Keratinocyte (primary cell): Measurements from ENCODE around the gene MRPL16. TPM values are rescaled to one million over a fixed set of nuclear protein-coding genes. Genes with fewer than 3 reads are reported as not detected.

Source experiments
- DNase-seq: peaks from one replicate; pipeline ENCODE4 v3.0.0-alpha.2; 2011; ENCODE audit warnings: low read depth, missing footprints, low spot score
- FAIRE-seq: peaks from 2 replicates; lab custom pipeline; 2011; peaks lifted over from hg19 to GRCh38; lab: Jason Lieb, UNC
- H2AFZ ChIP-seq: 2 replicates; pipeline ENCODE4 v1.6.0; 2012; ENCODE audit warnings: low read length, control low read depth, inconsistent platforms; ENCODE audit not compliant: control insufficient read depth
- H3K27ac ChIP-seq: 2 replicates; pipeline ENCODE4 v1.5.1; 2011; ENCODE audit warnings: low read length; ENCODE audit not compliant: control insufficient read depth, insufficient read depth
- H3K27me3 ChIP-seq: 3 replicates; pipeline ENCODE4 v1.6.0; 2011; ENCODE audit warnings: low read length; ENCODE audit not compliant: control insufficient read depth, insufficient read depth; ENCODE audit errors: extremely low read depth
- H3K36me3 ChIP-seq, 2 experiments: 2 replicates in 1 of 2; 3 replicates in 1 of 2; pipeline ENCODE4 v1.5.1; 2011; ENCODE audit warnings: low read length in 2 of 2, mild to moderate bottlenecking in 1 of 2; ENCODE audit not compliant: control insufficient read depth in 2 of 2, insufficient read depth in 2 of 2; ENCODE audit errors: extremely low read depth in 1 of 2
- H3K4me1 ChIP-seq: 3 replicates; pipeline ENCODE4 v1.5.1; 2011; ENCODE audit warnings: low read length; ENCODE audit not compliant: control insufficient read depth, insufficient read depth; ENCODE audit errors: extremely low read depth
- H3K4me2 ChIP-seq: 3 replicates; pipeline ENCODE4 v1.6.0; 2011; ENCODE audit warnings: low read depth, low read length; ENCODE audit not compliant: control insufficient read depth, insufficient read depth; ENCODE audit errors: extremely low read depth
- H3K4me3 ChIP-seq, 3 experiments: fragments of 200-600 bp in 1 of 3; sonication (generic) in 1 of 3; 2 replicates in 2 of 3; 3 replicates in 1 of 3; pipeline ENCODE4 v1.5.1; 2011 to 2016; ENCODE audit warnings: low read length in 3 of 3, mild to moderate bottlenecking in 3 of 3, control low read depth in 2 of 3, inconsistent platforms in 1 of 3, low read depth in 1 of 3, mixed read lengths in 1 of 3, mixed run types in 1 of 3, moderate library complexity in 1 of 3; ENCODE audit not compliant: control insufficient read depth in 2 of 3, insufficient read depth in 2 of 3; ENCODE audit errors: extremely low read depth in 1 of 3
- H3K79me2 ChIP-seq: 2 replicates; pipeline ENCODE4 v1.6.0; 2012; ENCODE audit warnings: low read length; ENCODE audit not compliant: control insufficient read depth, insufficient read depth
- H3K9ac ChIP-seq: 3 replicates; pipeline ENCODE4 v1.6.0; 2011; ENCODE audit warnings: low read length; ENCODE audit not compliant: control insufficient read depth, insufficient read depth; ENCODE audit errors: extremely low read depth
- H3K9me1 ChIP-seq: 3 replicates; pipeline ENCODE4 v1.6.0; 2011; ENCODE audit warnings: low read length; ENCODE audit not compliant: control insufficient read depth, insufficient read depth; ENCODE audit errors: extremely low read depth
- H3K9me3 ChIP-seq: 2 replicates; pipeline ENCODE4 v1.5.1; 2012; ENCODE audit warnings: low read depth, low read length; ENCODE audit not compliant: control insufficient read depth
- H4K20me1 ChIP-seq: 3 replicates; pipeline ENCODE4 v1.6.0; 2011; ENCODE audit warnings: low read length; ENCODE audit not compliant: control insufficient read depth, insufficient read depth; ENCODE audit errors: extremely low read depth
- CTCF ChIP-seq, 3 experiments: IDR thresholded peaks in 1 of 3; conservative IDR thresholded peaks in 1 of 3; optimal IDR thresholded peaks in 1 of 3; 2 replicates in 2 of 3; 3 replicates in 1 of 3; pipeline versions ENCODE3 to v1.5.1; 2011; ENCODE audit warnings: low read length in 3 of 3, mild to moderate bottlenecking in 3 of 3, moderate library complexity in 2 of 3, control low read depth in 1 of 3, inconsistent platforms in 1 of 3; ENCODE audit not compliant: insufficient read depth in 2 of 3; ENCODE audit errors: extremely low read depth in 1 of 3
- EZH2 ChIP-seq: IDR thresholded peaks from one replicate; pipeline ENCODE4 v1.6.1; 2012; ENCODE audit warnings: inconsistent platforms, mild to moderate bottlenecking, low read length, moderate library complexity
- dilution Hi-C: fragments of 300-500 bp; cut with MboI; formaldehyde crosslinking; loops from one replicate; pipeline ENCODE4 v1.7.0; 2020; ENCODE audit warnings: low sequenced_read_pairs; ENCODE audit not compliant: extremely low pct_ligation_motif_present
- polyA plus RNA-seq, 5 experiments: library from polyadenylated mRNA; depleted of rRNA in 3 of 5; stranded (reverse) in 3 of 5; stranded (forward) in 1 of 5; unstranded in 1 of 5; fragments of >200 nt; gene quantifications; 1 replicate in 1 of 5; 2 replicates in 3 of 5; 3 replicates in 1 of 5; pipeline versions ENCODE4 v1.2.1 to v1.2.3, GENCODE V29; 2011 to 2012; ENCODE audit warnings: missing spikeins in 2 of 5, low read depth in 1 of 5, low replicate concordance in 1 of 5

Gene MRPL16
- polyA plus RNA-seq, 1 donor (not counting 4 experiments of a cell fraction or from before 2014, with no cell fraction given) = 72.1 TPM

- Histone ChIP-seq H3K27ac (no peak overlapping the region), H2AFZ (no peak overlapping the region), H3K9me1 (no peaks in the 10 kb centered on the region), H3K79me2 (no peaks in the 10 kb centered on the region), H3K9me3 (no peaks in the 10 kb centered on the region), H4K20me1 (no peaks in the 10 kb centered on the region), H3K4me1 (no peaks in the 10 kb centered on the region), H3K36me3 (no peaks in the 10 kb centered on the region), H3K4me3 (no peak overlapping the region), H3K27me3 (no peaks in the 10 kb centered on the region), H3K9ac (no peak overlapping the region), H3K4me2 (no peak overlapping the region)
- no peak for TF ChIP-seq CTCF (optimal IDR thresholded peaks at IDR 0.05 in 1 of 3, IDR thresholded peaks at IDR 0.05 in 1 of 3, conservative IDR thresholded peaks at IDR 0.05 in 1 of 3; ENCODE audit: extremely low read depth in 1 of 3, insufficient read depth in 2 of 3, low read length in 3 of 3)
- TF ChIP-seq EZH2 = no peak
- DNase-seq (no peak), FAIRE-seq (no peak)
- dilution Hi-C loops = no loop called here
Measured at GRCh38 chr11:59841514-59841913, 30.9 kb upstream of the MRPL16 start.

- Histone ChIP-seq H2AFZ (no peak overlapping the region), H4K20me1 (no peaks in the 10 kb centered on the region), H3K79me2 (no peaks in the 10 kb centered on the region), H3K9me1 (no peaks in the 10 kb centered on the region), H3K4me2 (no peak overlapping the region), H3K4me3 (no peak overlapping the region), H3K27me3 (no peaks in the 10 kb centered on the region), H3K4me1 (no peaks in the 10 kb centered on the region), H3K9me3 (no peaks in the 10 kb centered on the region), H3K27ac (no peak overlapping the region), H3K9ac (no peak overlapping the region), H3K36me3 (no peaks in the 10 kb centered on the region)
- TF ChIP-seq CTCF (optimal IDR thresholded peaks at IDR 0.05 in 1 of 3, IDR thresholded peaks at IDR 0.05 in 1 of 3, conservative IDR thresholded peaks at IDR 0.05 in 1 of 3; ENCODE audit: extremely low read depth in 1 of 3, insufficient read depth in 2 of 3, low read length in 3 of 3) (no peak), EZH2 (no peak)
- no peak for FAIRE-seq
- no peak for DNase-seq
- dilution Hi-C loops = no loop called here
Measured at GRCh38 chr11:59839615-59840014, 29.0 kb upstream of the MRPL16 start.
